Measurements from ENCODE around the gene TTPAL.

DNA sequence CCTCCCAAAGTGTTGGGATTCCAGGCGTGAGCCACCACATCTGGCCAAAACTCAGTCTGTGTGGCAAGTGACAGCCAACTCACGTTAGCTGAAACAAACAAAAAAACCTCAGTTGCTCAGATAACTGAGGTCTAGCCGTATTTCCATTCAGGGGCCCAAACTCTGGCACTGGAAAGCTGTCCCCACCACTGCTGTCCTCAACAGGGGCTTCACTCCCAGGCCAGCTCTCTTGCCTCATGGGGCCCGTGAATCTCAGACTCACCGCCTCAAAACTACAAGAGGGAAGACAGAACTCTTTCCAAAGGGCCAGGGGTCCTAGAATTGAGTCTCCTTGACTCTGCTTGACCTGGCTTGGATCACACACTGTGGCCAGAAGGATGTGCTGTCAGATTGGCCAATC lies 7.4 kb downstream of the TTPAL start:
- TF ChIP-seq MEF2A (IDR thresholded peaks at IDR 0.05; ENCODE audit: borderline replicate concordance, low read depth), result no peak
- TF ChIP-seq, protein P1, sequence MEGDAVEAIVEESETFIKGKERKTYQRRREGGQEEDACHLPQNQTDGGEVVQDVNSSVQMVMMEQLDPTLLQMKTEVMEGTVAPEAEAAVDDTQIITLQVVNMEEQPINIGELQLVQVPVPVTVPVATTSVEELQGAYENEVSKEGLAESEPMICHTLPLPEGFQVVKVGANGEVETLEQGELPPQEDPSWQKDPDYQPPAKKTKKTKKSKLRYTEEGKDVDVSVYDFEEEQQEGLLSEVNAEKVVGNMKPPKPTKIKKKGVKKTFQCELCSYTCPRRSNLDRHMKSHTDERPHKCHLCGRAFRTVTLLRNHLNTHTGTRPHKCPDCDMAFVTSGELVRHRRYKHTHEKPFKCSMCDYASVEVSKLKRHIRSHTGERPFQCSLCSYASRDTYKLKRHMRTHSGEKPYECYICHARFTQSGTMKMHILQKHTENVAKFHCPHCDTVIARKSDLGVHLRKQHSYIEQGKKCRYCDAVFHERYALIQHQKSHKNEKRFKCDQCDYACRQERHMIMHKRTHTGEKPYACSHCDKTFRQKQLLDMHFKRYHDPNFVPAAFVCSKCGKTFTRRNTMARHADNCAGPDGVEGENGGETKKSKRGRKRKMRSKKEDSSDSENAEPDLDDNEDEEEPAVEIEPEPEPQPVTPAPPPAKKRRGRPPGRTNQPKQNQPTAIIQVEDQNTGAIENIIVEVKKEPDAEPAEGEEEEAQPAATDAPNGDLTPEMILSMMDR (IDR thresholded peaks at IDR 0.05), result no peak
